Tibial nerve (tissue), 4 donors: ENCODE data around the gene PSMD14. TPM values are rescaled to one million over a fixed set of nuclear protein-coding genes. Genes with fewer than 3 reads are reported as not detected.
A peak's percentile ranks its signal among the peaks of the same experiment; 100 is the strongest.

ENCODE experiments used
- DNase-seq, 2 donors: peaks; one replicate each; pipeline ENCODE4 v3.0.0-alpha.2; 2019; ENCODE audit warnings: low spot score in 2 of 2
- H3K27ac ChIP-seq, 4 donors: fragments of 200-600 bp; sonication (generic) in 3 of 4; one replicate each; pipeline ENCODE4 v1.5.1; 2017 to 2019; ENCODE audit warnings: mild to moderate bottlenecking in 1 of 4
- H3K27me3 ChIP-seq, 2 donors: fragments of 200-600 bp; sonication (generic) in 1 of 2; one replicate each; pipeline versions ENCODE4 v1.5.1 to v1.6.0; 2017 to 2019
- H3K36me3 ChIP-seq, 3 donors: fragments of 200-600 bp; sonication (generic); one replicate each; pipeline ENCODE4 v1.5.1; 2018 to 2019
- H3K4me1 ChIP-seq, 4 donors: fragments of 200-600 bp; sonication (generic) in 3 of 4; one replicate each; pipeline ENCODE4 v1.5.1; 2017 to 2019
- H3K4me3 ChIP-seq, 4 donors: fragments of 200-600 bp; sonication (generic) in 3 of 4; one replicate each; pipeline ENCODE4 v1.5.1; 2017 to 2019; ENCODE audit warnings: mild to moderate bottlenecking in 1 of 4, moderate library complexity in 1 of 4
- H3K9me3 ChIP-seq, 4 donors: fragments of 200-600 bp; sonication (generic) in 3 of 4; one replicate each; pipeline ENCODE4 v1.5.1; 2017 to 2019
- EP300 ChIP-seq, 2 donors: sonication (generic); formaldehyde crosslinking; IDR thresholded peaks; one replicate each; pipeline ENCODE4 v1.6.1; 2017; ENCODE audit warnings: antibody characterized with exemption in 2 of 2, mild to moderate bottlenecking in 1 of 2
- POLR2A ChIP-seq, 2 donors: fragments of 450-650 bp; IDR thresholded peaks; one replicate each; pipeline ENCODE4 v1.6.1; 2017; ENCODE audit warnings: antibody characterized with exemption in 2 of 2, mild to moderate bottlenecking in 2 of 2, moderate library complexity in 2 of 2
- WGBS, 2 donors: methylation state at CpG; one replicate each; pipeline ENCODE4 v1.1.5; 2018; 5-methylcytosine and 5-hydroxymethylcytosine counted together
- total RNA-seq, 4 donors: library from RNA; depleted of rRNA; stranded (reverse); fragments of >200 nt; gene quantifications; one replicate each; pipeline ENCODE4 v1.1.0, GENCODE V29; 2016
- TF ChIP-seq, protein P1 (sequence below), 5 experiments: fragments of 200-600 bp in 3 of 5; fragments of 450-650 bp in 2 of 5; sonication (generic) in 3 of 5; IDR thresholded peaks; one replicate each; pipeline ENCODE4 v1.5.1; 2016 to 2019; ENCODE audit warnings: antibody characterized with exemption in 5 of 5, mild to moderate bottlenecking in 3 of 5, moderate library complexity in 2 of 5

PSMD14 gene
- total RNA-seq, 4 donors from 2014 or later: 22.0 to 29.1 (median 26.4) TPM

DNA sequence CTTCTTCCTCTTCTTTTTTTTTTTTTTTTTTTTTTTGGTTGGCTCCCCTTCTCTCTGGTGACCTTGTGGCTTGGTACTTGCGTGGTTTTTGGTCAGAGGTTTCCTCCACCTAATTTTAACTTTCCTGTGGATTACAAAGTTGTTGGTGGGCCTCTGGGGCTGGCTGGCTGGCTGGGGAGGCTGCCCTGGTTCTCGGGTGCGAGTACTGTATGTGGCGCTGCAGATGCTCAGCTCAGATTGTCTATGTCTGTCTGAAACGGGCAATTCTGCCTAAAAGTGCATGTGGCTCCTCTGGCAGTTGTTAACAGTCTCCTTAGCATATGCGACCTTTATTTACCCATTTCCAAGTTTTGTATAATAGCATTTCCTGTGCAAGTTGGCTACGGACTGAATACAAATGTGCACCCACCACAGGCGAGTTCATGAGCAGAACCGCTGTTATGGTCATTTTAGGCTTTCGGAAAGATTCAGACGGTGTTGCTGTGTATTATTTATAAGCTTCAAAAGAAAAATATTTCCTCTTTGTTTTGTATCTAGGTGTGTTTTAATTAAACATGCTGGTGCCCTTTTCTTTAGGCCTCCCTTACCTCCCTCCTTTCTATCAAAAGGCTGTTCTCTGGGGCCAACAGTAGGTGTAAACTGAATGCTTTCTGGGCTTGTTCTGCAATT, 112.3 kb downstream of the PSMD14 start:
- no peak overlapping the region for H3K4me3 ChIP-seq
- H3K36me3 ChIP-seq: no peaks in the 10 kb centered on the region
- H3K27ac ChIP-seq: no peak overlapping the region
- no peak for DNase-seq
- WGBS, 2 donors: 63 to 73% methylated on average over 11 of the region's 11 CpGs
- peaks cover 14 to 99% of the 10 kb centered on the region in 2 donors for H3K27me3 ChIP-seq
- H3K4me1 ChIP-seq: peaks cover 0 to 50% (median 20%) of the 10 kb centered on the region in 4 donors
- no peak for TF ChIP-seq POLR2A (IDR thresholded peaks at IDR 0.05)
- TF ChIP-seq EP300 (IDR thresholded peaks at IDR 0.05): no peak
- no peaks in the 10 kb centered on the region for H3K9me3 ChIP-seq

DNA sequence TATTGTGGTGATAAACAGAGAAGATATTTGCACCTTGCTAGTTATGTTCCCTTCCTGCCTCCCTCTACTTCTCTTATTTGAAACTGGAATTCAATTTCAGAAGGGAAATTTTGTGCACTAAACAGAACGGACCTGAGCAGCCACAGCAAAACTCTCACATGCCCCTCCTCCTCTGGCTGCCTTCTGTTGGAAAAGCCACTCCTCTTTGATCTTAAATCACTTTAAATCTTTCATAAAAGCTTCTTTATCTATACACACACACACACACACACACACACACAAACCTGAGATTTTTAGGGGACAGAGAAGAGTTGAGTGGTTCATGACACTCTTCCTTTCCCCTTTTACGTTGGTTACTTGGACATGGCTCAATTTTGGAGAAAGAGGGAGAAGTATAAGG, 113.5 kb downstream of the PSMD14 start:
- WGBS, 2 donors: 55 to 64% methylated on average over 2 of the region's 2 CpGs
- H3K27ac ChIP-seq: no peak overlapping the region
- peaks cover 0 to 40% (median 16%) of the 10 kb centered on the region in 4 donors for H3K4me1 ChIP-seq
- peaks cover 21 to 99% of the 10 kb centered on the region in 2 donors for H3K27me3 ChIP-seq
- DNase-seq: no peak
- no peaks in the 10 kb centered on the region for H3K9me3 ChIP-seq
- H3K36me3 ChIP-seq: no peaks in the 10 kb centered on the region
- TF ChIP-seq EP300 (IDR thresholded peaks at IDR 0.05): no peak
- TF ChIP-seq POLR2A (IDR thresholded peaks at IDR 0.05): no peak
- TF ChIP-seq, protein P1, sequence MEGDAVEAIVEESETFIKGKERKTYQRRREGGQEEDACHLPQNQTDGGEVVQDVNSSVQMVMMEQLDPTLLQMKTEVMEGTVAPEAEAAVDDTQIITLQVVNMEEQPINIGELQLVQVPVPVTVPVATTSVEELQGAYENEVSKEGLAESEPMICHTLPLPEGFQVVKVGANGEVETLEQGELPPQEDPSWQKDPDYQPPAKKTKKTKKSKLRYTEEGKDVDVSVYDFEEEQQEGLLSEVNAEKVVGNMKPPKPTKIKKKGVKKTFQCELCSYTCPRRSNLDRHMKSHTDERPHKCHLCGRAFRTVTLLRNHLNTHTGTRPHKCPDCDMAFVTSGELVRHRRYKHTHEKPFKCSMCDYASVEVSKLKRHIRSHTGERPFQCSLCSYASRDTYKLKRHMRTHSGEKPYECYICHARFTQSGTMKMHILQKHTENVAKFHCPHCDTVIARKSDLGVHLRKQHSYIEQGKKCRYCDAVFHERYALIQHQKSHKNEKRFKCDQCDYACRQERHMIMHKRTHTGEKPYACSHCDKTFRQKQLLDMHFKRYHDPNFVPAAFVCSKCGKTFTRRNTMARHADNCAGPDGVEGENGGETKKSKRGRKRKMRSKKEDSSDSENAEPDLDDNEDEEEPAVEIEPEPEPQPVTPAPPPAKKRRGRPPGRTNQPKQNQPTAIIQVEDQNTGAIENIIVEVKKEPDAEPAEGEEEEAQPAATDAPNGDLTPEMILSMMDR (IDR thresholded peaks at IDR 0.05): no peak
- H3K4me3 ChIP-seq: no peak overlapping the region

DNA sequence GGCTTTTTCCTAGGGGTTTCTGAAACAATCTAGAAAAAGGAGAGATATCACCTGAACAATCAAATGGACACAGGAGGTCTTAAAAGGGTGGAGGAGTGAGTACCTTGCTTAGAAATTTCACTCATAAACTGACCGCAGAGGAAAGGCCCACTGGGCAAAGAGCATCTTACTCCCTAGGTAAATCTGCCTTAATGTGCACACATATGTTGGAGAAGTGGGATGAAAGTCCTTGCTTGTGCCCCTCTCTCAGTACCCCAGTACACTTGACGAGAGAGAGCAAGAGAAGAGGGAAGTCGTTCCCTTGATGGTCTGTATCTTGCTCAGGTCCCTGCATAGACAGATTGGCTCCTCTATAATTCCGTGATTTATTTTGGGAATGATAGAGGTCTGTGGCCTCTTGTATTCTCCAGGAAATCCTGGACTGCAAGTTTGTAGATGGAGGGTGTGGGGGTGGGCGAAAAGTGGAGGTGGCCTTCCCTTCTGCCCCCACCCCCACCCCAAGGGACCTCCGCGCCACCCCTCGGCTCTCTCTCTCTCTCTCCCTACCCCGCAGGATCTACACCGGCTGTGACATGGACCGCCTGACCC, 114.7 kb downstream of the PSMD14 start:
- TF ChIP-seq EP300 (IDR thresholded peaks at IDR 0.05): no peak
- TF ChIP-seq, protein P1 (IDR thresholded peaks at IDR 0.05): no peak
- no peak for TF ChIP-seq POLR2A (IDR thresholded peaks at IDR 0.05)
- H3K27ac ChIP-seq: no peak overlapping the region
- no peak for DNase-seq
- peaks cover 21 to 98% of the 10 kb centered on the region in 2 donors for H3K27me3 ChIP-seq
- H3K36me3 ChIP-seq: no peaks in the 10 kb centered on the region
- peaks cover 0 to 40% (median 7%) of the 10 kb centered on the region in 4 donors for H3K4me1 ChIP-seq
- no peaks in the 10 kb centered on the region for H3K9me3 ChIP-seq
- WGBS, 2 donors: 36 to 52% methylated on average over 11 of the region's 11 CpGs
- H3K4me3 ChIP-seq: peak overlapping the region in 1 of 4 donors; percentile 32

DNA sequence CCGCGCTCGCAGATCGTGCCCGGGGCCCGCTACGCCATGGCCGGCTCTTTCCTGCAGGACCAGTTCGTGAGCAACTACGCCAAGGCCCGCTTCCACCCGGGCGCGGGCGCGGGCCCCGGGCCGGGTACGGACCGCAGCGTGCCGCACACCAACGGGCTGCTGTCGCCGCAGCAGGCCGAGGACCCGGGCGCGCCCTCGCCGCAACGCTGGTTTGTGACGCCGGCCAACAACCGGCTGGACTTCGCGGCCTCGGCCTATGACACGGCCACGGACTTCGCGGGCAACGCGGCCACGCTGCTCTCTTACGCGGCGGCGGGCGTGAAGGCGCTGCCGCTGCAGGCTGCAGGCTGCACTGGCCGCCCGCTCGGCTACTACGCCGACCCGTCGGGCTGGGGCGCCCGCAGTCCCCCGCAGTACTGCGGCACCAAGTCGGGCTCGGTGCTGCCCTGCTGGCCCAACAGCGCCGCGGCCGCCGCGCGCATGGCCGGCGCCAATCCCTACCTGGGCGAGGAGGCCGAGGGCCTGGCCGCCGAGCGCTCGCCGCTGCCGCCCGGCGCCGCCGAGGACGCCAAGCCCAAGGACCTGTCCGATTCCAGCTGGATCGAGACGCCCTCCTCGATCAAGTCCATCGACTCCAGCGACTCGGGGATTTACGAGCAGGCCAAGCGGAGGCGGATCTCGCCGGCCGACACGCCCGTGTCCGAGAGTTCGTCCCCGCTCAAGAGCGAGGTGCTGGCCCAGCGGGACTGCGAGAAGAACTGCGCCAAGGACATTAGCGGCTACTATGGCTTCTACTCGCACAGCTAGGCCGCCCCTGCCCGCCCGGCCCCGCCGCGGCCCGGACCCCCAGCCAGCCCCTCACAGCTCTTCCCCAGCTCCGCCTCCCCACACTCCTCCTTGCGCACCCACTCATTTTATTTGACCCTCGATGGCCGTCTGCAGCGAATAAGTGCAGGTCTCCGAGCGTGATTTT, 115.5 kb downstream of the PSMD14 start:
- Histone ChIP-seq H3K27ac (no peak overlapping the region), H3K27me3 (peaks cover 21 to 98% of the 10 kb centered on the region in 2 donors)
- DNase-seq: no peak

DNA sequence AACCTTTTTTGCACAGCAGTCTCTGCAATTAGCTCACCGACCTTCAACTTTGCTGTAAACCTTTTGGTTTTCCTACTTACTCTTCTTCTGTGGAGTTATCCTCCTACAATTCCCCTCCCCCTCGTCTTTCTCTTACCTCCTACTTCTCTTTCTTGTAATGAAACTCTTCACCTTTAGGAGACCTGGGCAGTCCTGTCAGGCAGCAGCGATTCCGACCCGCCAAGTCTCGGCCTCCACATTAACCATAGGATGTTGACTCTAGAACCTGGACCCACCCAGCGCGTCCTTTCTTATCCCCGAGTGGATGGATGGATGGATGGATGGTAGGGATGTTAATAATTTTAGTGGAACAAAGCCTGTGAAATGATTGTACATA, 116.2 kb downstream of the PSMD14 start:
- Histone ChIP-seq H3K4me3 (no peak overlapping the region), H3K27me3 (peaks cover 18 to 98% of the 10 kb centered on the region in 2 donors), H3K4me1 (peaks cover 0 to 28% (median 4%) of the 10 kb centered on the region in 4 donors), H3K27ac (no peak overlapping the region), H3K9me3 (no peaks in the 10 kb centered on the region), H3K36me3 (no peaks in the 10 kb centered on the region)
- no peak for DNase-seq
- TF ChIP-seq EP300 (IDR thresholded peaks at IDR 0.05): no peak
- 16 to 17% methylated on average over 9 of the region's 9 CpGs for WGBS, 2 donors

More for the DNA sequence above, 115.5 kb downstream of the PSMD14 start:
- no peaks in the 10 kb centered on the region for H3K36me3 ChIP-seq
- peak overlapping the region in 2 of 4 donors; percentile 19 to 32 for H3K4me3 ChIP-seq
- 5 to 10% methylated on average over 14 to 51 of the region's 125 CpGs for WGBS, 2 donors
- TF ChIP-seq, protein P1 (IDR thresholded peaks at IDR 0.05): no peak
- TF ChIP-seq POLR2A (IDR thresholded peaks at IDR 0.05): no peak
- no peak for TF ChIP-seq EP300 (IDR thresholded peaks at IDR 0.05)
- peaks cover 0 to 33% (median 5%) of the 10 kb centered on the region in 4 donors for H3K4me1 ChIP-seq
- H3K9me3 ChIP-seq: no peaks in the 10 kb centered on the region
